RWPE2 (cell line): Measurements from ENCODE around the gene HS3ST3A1.

Experiments
- ATAC-seq: fragments of 200-7000 bp; cut with Tn5 transposase; 3 replicates; pipeline ENCODE4 v1.9.1; 2021; ENCODE audit warnings: low read depth
- DNase-seq: peaks from one replicate; pipeline ENCODE4 v3.0.0-alpha.2; 2020; ENCODE audit warnings: low spot score
- H3K27ac ChIP-seq: fragments of 450-650 bp; 2 replicates; pipeline ENCODE4 v1.5.1; 2017; ENCODE audit warnings: mild to moderate bottlenecking; ENCODE audit not compliant: poor library complexity, severe bottlenecking
- H3K27me3 ChIP-seq: fragments of 250-450 bp; sonication (Bioruptor Pico); 2 replicates; pipeline ENCODE4 v1.5.1; 2021; ENCODE audit warnings: mild to moderate bottlenecking, moderate library complexity; ENCODE audit not compliant: insufficient read depth, poor library complexity, severe bottlenecking
- H3K36me3 ChIP-seq: fragments of 250-450 bp; sonication (Bioruptor Pico); 2 replicates; pipeline ENCODE4 v1.5.1; 2020; ENCODE audit warnings: low read depth, mild to moderate bottlenecking, moderate library complexity
- H3K4me1 ChIP-seq: fragments of 250-450 bp; sonication (Bioruptor Pico); 2 replicates; pipeline ENCODE4 v1.5.1; 2021; ENCODE audit warnings: mild to moderate bottlenecking, moderate library complexity; ENCODE audit not compliant: insufficient read depth, poor library complexity, severe bottlenecking
- H3K4me3 ChIP-seq: fragments of 250-450 bp; sonication (Bioruptor Pico); 2 replicates; pipeline ENCODE4 v1.5.1; 2021; ENCODE audit warnings: mild to moderate bottlenecking, moderate library complexity; ENCODE audit not compliant: severe bottlenecking
- H3K9me3 ChIP-seq: fragments of 250-450 bp; sonication (Bioruptor Pico); 2 replicates; pipeline ENCODE4 v1.5.1; 2021; ENCODE audit warnings: mild to moderate bottlenecking, moderate library complexity; ENCODE audit not compliant: severe bottlenecking
- CTCF ChIP-seq: fragments of 450-650 bp; IDR thresholded peaks from one replicate; pipeline ENCODE4 v1.5.1; 2017; ENCODE audit warnings: mild to moderate bottlenecking, moderate library complexity; ENCODE audit not compliant: poor library complexity, severe bottlenecking

The HS3ST3A1 gene

DNA sequence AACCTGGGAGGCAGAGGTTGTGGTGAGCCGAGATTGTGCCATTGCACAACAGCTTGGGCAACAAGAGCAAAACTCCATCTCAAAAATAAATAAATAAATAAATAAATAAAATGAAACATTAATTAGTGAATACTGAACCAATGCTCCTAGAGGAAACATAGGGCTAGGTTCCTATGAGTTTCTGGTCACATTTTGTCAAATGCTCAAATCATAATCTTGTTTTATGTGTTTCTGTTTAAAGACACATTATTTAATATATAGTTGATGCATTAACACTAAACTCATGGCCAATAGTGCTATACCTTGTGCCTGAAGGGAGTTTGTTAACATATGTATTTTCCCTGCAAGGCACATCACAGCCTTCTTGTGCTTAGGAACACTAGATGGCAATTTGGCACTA lies 66.8 kb downstream of the HS3ST3A1 start:
- DNase-seq (no peak), ATAC-seq (no peak)
- Histone ChIP-seq H3K4me3 (no peak overlapping the region), H3K4me1 (no peaks in the 10 kb centered on the region), H3K27me3 (no peaks in the 10 kb centered on the region), H3K9me3 (peaks cover 3% of the 10 kb centered on the region), H3K27ac (no peak overlapping the region), H3K36me3 (no peaks in the 10 kb centered on the region)
- TF ChIP-seq CTCF, result no peak

DNA sequence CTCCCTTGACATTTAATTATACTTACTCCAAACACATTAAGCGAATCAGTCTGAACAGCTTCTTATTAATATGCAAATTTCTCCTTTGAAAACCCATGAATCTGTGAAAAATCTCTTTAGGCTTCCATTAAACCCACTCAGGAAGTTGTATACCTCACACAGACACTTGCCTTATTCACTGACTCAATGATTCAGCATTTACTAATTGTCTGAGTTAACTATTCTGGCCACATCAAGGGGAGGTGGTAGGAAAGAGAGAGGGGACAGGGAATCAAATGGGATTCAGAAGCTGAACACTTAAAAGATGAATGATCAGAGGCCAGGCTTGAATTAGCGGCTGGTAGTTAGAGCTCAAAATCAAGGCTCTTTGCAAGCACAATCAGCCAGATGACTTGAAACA lies 70.0 kb downstream of the HS3ST3A1 start:
- ATAC-seq (no peak), DNase-seq (no peak)
- no peak for TF ChIP-seq CTCF
- H3K27me3 ChIP-seq, result no peaks in the 10 kb centered on the region
- no peak overlapping the region for H3K4me3 ChIP-seq
- H3K9me3 ChIP-seq, result no peaks in the 10 kb centered on the region
- H3K36me3 ChIP-seq, result no peaks in the 10 kb centered on the region
- no peaks in the 10 kb centered on the region for H3K4me1 ChIP-seq
- no peak overlapping the region for H3K27ac ChIP-seq

GRCh38 chr17:13525876-13526275 lies 75.9 kb downstream of the HS3ST3A1 start:
- DNase-seq (no peak), ATAC-seq (no peak)
- Histone ChIP-seq H3K27ac (no peak overlapping the region), H3K36me3 (no peaks in the 10 kb centered on the region), H3K9me3 (no peaks in the 10 kb centered on the region), H3K4me3 (no peak overlapping the region), H3K4me1 (no peaks in the 10 kb centered on the region), H3K27me3 (no peaks in the 10 kb centered on the region)
- TF ChIP-seq CTCF, result no peak

DNA sequence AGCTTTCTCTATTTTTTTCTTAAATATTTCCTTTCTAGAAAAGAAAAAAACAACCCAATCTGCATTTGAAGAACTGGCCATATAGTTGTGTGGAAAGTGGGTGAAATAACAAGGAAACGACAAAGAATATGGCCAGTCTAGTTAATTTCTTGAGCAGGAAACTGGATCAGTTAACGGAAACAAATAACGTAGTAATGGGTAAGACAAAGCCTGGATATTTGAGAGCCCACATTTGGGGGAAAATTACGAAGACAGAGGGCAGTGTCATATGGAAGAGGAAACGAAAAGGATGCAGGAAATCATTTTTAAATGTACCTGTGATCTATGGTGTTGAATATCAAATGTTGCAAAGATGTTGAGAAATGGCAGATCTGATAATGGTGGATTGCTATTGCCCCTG lies 78.6 kb downstream of the HS3ST3A1 start:
- Histone ChIP-seq H3K27me3 (no peaks in the 10 kb centered on the region), H3K4me1 (no peaks in the 10 kb centered on the region), H3K9me3 (no peaks in the 10 kb centered on the region), H3K27ac (no peak overlapping the region), H3K4me3 (no peak overlapping the region), H3K36me3 (no peaks in the 10 kb centered on the region)
- DNase-seq (no peak), ATAC-seq (no peak)
- TF ChIP-seq CTCF, result no peak

DNA sequence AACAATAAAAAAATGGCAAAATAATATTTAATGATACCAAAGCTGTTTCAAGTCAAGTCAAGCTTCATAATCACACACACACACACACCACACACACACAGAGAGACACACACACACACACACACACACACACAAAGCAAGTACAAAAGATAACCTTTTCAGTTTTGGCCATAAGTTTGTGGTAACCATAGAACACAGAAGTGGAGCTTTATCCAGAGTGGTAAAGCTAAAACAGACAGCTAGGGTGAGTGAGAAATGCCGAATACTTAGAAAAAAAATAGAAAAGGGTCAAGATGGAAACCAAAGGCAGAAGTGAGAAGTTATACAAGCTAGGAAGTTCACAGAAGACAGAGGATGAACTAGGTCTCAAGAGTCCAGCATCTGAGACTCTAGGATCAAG lies 79.0 kb downstream of the HS3ST3A1 start:
- DNase-seq, result no peak
- Histone ChIP-seq H3K27me3 (no peaks in the 10 kb centered on the region), H3K4me3 (no peak overlapping the region), H3K4me1 (no peaks in the 10 kb centered on the region), H3K27ac (no peak overlapping the region), H3K9me3 (no peaks in the 10 kb centered on the region), H3K36me3 (no peaks in the 10 kb centered on the region)
- TF ChIP-seq CTCF, result no peak
- ATAC-seq, result no peak
